Endometrial microvascular endothelial cells (primary cell): ENCODE measurements around the gene ZMYM5. TPM values are rescaled to one million over a fixed set of nuclear protein-coding genes. Genes with fewer than 3 reads are reported as not detected.
"Not testable (repeated sequence)": the region's sequence is repeated elsewhere in the genome, so short reads cannot be mapped to it uniquely, and the experiment has no call there.

ENCODE experiments used
- in situ Hi-C: cut with HindIII; loops from 2 replicates; pipeline ENCODE4 v1.10.0; 2017; ENCODE audit warnings: low sequenced_read_pairs, low pct_unique_long_range_greater_than_20kb; ENCODE audit errors: inconsistent ontology term
- total RNA-seq: library from RNA; depleted of rRNA; stranded (reverse); fragments of >200 nt; gene quantifications from one replicate; pipeline ENCODE4 v1.2.3, GENCODE V29; 2015; ENCODE audit errors: inconsistent ontology term

Gene ZMYM5
- total RNA-seq, 1 donor from 2014 or later, result 15.2 TPM

DNA sequence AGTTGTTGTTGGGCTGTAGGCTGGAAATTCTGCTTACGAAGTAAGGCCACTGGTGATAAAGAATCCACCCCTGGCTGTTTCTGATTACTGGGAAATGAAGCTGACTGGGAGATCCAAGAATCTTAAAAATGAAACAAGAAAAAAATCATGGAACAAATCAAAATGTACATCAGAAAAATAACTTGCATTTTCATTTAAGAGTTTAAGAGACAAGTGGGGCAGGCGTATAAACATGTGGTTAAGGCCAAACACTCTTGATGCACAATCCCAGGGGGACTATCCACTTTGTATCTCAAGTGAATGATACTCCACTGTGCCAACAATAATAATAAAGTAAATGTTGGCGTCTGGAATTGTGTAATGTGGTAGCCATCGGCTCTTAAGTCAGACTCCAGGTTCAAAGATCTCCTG lies 24.6 kb downstream of the ZMYM5 start:
- in situ Hi-C loops, result no loop called here

DNA sequence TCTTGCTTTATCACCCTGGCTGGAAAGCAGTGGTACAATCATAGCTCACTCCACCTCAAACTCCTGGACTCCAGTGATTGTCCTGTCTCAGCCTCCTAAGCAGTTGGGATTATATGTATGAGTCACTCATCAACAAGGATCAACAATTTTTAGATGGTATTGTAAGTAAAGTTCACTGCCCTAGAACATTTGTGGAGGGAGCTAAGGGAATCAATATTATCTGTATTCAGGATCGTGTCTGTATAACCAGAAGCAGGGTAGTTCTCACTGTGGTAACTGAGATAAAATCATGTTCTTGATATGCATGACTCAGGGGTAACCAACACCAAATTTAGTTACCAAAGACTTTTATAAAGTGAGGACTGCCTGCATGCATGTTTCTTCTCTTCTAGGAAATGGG lies 27.0 kb downstream of the ZMYM5 start:
- in situ Hi-C loops, result no loop called here

DNA sequence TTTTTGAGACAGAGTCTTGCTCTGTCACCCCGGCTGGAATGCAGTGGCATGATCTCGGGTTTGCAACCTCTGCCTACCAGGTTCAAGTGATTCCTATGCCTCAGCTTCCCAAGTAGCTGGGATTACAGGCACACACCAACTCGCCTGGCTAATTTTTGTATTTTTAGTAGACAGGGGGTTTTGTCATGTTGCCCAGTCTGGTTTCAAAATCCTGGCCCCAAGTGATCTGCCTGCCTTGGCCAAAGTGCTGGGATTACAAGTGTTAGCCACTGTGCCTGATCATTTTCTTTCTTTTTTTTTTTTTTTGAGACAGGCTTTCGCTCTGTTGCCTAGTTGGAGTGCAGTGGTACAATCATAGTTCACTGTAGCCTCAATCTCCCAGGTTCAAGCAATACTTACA lies 28.7 kb downstream of the ZMYM5 start:
- in situ Hi-C loops, result no loop called here

DNA sequence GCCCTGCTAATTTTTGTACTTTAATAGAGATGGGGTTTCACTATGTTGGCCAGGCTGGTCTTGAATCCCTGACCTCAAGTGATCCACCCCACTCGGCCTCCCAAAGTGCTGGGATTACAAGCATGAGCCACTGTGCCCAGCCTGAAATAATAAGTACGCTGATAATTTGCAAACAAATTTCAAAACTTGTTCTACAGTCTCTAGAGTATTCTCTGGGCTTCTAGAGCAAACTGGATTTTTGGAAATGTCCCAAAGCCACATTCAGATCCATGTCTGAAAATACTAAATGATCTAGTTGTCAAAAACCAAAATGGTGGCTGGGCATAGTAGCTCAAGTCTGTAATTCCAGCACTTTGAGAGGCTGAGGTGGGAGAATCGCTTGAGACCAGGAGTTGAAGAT lies 40.8 kb downstream of the ZMYM5 start:
- in situ Hi-C loops, result no loop called here

DNA sequence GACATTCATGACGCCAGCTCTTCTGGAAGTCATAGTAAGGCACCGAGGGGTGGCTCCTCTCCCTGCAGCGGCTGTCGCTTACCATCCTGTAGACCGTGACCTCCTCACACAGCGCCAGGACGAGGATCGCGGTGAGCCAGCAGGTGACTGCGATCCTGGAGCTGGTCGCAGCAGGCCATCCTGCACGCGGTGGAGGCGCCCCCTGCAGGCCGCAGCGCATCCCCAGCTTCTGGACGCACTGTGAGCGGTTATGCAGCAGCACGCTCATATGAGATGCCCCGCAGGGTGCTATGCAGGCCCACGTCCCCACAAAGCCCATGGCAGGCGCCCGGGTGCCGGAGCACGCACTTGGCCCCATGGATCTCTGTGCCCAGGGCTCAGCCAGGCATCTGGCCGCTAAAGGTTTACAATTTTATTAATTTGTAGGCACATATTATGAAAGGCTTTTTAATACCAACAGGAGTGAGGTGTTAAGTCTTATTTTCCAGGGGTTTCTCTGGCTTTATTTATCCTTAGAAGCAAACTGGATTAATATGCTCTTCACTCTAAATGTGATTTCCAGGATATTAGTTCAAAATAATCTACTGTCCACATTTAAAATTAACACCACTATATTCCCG lies 45.1 kb downstream of the ZMYM5 start:
- in situ Hi-C loops, result no loop called here

DNA sequence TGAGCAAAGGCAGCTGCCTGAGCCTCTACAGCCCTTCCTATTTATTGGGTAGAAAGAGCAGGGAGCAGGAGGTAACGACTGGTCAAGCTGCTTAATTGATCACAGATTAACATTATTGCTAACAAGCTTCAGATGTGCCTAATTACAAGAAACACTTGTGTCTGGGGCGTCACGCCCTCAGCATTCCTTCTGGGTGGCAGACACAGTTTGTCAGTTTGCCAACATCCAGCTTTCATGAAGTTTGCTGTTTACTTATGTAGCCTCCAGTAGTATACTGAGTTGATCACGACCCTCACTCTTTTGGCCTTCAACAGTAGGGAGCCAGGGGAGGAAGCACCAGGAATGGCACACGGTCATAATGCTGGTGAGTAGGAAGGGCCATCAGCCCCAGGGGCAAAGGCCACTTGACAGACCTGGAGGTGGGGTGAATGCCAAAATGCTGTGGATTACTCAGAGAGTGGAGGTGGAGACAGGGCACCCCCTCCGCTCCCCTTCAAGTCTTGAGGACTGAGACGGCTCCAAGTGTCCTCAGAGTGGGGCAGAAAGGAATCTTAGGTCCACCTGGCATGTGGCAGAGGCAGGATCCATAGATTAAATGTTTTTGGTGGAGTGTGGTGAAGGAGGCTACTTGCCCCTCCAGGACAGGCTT lies 45.8 kb downstream of the ZMYM5 start:
- in situ Hi-C loops, result no loop called here

DNA sequence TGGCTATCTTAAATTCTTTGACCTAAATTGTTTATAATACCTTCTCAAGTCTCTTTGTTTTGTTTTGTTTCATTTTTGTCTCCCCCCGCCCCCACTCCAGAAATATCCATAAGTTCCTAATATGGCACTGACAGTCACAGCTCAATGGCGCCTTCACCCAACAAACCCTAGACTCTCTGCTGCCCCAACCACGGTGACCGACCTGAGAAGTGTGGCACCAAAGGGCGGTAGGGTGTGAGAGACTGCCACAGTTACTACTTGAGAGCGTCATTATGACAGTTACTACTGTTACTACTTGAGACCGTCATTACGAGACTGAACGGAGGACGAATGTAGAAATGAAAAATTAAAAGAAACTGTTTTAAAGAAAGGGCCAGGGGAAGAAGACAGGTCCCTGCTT lies 46.3 kb downstream of the ZMYM5 start:
- in situ Hi-C loops, result no loop called here

DNA sequence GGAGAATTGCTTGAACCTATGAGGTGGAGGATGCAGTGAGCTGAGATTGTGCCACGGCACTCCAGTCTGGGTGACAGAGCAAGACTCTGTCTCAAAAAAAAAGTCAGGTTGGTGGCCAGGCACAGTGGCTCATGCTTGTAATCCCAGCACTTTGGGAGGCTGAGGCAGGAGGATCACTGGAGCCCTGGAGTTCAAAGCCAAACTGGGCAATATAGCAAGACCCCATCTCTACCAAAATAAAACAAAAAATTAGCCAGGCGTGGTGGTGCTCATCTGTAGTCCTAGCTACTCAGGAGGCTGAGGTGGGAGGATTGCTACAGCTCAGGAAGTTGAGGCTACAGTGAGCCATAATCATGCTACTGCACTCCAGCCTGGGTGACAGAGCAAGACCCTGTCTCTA lies 47.6 kb downstream of the ZMYM5 start:
- in situ Hi-C loops, result not testable (repeated sequence)

DNA sequence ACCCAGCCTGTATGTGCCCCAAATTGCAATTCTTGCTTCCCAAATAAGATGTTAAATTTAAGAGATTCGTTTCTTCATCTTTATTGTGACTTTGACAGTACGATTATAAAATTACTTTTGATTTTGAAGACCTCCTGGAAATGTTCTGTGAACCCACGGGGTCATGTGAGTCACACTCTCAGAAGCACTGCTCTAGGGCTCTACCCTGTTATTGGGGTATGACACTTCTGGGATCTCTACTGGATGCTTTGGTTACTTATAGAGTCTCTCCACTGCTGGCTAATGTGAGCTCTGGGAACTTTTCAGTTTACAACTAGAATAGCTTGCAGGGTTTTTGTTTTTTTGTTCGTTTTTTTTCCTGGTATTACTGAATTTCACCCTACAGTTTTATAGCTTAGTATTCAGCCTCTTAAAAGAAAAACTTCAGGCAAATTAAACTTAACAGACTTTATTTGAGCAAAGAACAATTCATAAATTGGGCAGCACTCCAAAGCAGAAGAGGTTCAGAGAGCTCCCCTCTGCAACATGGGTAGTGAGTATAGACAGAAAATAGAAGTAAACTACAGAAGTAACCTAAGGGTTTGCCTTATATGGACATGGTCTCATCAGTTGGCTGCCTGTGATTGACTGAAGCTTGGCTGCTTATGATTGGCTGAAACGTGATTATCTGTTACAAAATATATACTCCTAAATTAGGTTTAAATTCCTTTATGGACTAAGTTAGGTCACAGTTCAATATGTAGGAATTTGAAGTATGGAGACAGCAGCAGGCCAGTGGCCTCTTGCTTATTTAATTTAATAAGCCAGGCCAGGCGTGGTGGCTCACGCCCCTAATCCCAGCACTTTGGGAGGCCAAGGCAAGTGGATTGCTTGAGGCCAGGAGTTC lies 52.2 kb downstream of the ZMYM5 start:
- in situ Hi-C loops, result no loop called here

DNA sequence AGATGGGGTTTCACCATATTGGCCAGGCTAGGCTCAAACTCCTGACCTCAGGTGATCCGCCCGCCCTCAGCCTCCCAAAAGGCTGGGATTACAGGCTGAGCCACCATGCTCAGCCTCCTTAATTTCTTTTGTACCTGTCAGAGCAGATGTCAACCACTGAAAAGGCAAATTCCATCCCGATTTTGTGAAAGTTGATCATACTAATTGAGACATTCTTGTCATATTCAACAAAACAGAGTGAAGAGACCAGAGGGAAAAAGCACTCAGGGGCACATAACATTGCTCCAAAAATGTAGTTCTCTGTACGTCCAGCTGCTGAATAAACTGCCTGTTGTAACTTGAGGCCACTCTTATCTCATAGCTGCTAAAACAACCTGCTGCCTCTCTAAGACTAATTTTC lies 53.3 kb downstream of the ZMYM5 start:
- in situ Hi-C loops, result no loop called here

DNA sequence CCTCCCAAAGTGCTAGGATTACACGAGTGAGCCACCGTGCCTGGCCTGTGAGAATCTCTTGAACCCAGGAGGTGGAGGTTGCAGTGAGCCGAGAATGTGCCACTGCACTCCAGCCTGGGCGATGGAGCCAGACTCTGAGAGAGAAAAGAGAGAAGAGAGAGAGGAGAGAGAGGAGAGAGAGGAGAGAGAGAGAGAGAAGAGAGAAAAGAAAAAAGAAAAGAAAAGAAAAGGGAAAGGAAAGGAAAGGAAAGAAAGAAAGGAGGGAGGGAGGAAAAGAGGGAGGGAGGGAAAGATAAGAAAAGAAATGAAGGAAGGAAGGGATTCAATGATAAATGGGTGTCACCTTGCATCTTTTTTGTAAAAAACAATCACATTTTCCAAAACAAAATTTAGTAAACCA lies 57.7 kb downstream of the ZMYM5 start:
- in situ Hi-C loops, result no loop called here

DNA sequence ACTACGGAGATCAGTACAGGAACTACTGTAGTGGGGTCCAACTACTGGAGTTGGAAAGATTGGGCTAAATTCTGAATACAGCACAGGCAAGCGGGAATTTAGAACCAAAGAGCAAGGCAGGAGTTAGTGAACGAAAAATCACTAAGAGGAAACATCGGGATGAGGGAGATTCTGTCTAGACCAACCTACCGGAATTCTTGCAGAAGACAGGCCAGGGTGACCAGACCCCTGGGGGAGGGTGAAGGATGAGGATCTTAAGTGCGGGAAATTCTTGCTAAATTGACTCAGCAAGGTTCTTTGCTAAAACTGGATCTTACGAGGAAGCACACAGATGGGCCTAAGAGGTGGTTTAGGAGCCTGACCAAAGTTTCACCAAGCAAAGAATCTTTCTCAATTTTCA lies 67.5 kb downstream of the ZMYM5 start:
- in situ Hi-C loops, result no loop called here

DNA sequence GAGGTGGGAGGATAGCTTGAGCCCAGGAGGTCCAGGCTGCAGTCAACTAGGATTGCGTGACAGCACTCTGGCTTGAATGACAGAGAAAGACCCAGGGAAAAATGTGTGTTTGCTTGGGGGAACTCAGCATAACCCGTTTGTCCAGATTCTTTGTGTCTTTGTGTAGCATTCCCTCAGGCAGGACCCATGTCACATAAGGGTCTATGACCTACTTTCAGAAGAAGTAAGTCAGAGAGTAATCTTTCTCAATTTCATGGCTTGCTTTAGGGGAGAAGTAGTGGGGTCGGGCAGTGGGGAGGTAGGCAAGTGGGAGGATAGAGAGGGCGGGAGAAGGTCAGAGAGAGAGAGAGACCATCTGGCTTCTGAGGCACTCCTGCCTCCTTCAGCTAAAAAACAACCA lies 68.8 kb downstream of the ZMYM5 start:
- in situ Hi-C loops, result no loop called here

DNA sequence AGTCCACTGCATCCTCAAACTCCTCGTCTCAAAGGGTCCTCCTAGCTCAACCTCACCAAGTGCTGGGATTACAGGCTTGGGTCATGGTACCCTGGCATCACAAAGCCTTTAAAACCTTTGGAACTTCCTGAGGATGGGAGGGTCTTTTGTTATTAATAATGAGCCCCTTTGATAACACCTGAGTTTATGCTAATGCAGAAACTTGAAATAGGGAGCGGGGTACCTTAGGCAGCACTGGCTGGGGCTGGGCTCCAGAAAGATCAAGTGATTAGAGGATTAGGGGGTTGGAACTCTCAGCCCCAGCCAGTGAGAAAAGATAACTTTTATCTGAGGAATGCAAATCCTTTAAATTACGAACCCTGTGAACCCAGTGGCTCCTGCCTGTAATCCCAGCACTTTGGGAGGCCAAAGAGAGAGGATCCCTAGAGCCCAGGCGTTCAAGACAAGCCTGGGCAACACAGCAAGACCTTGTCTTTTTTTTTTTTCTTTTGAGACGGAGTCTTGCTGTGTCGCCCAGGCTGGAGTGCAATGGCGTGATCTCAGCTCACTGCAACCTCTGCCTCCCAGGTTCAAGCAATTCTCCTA lies 71.4 kb downstream of the ZMYM5 start:
- in situ Hi-C loops, result no loop called here

DNA sequence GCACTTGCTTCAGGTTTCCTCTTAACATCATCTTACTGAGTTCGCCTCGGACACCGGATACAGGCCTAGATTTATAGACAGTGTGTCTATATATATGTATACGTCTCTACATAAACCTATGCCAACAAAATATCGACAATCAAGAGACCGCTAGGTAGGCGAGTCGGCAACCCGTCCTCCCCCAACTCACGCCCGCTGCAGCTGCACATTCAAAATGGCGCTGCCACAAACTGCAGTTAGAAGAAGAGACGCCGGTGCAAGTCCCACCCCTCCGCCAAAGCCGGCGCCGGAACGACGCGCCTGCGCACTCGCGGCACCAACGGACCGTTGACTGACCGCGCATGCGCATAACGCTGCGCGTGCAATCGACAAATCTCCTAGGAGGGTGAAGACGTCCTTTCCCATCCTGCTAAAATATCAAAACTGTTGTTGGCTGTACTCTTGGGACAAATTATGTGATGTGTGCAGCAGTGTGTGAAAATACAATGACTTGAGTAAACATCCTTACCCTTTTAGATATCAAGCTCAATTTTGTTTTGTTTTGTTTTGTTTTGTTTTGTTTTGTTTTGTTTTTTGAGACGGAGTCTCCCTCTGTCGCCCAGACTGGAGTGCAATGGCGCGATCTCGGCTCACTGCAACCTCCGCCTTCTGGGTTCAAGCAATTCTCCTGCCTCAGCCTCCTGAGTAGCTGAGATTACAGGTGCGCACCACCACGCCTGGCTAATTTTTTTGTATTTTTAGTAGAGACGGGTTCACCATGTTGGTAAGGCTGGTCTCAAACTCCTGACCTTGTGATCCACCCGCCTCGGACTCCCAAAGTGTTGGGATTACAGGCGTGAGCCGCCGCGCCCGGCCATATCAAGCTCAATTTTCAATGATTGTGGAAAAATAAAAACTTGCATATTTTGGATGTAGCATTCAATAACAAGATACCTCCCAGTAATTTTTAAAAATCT lies 80.4 kb downstream of the ZMYM5 start, which contains the start of gene PSPC1:
TSS of gene PSPC1 (minus strand) at position 219 of the 956 bp plus-strand sequence. CDS start at position 31, 188 bp downstream.
- in situ Hi-C loops, result not testable (repeated sequence)

DNA sequence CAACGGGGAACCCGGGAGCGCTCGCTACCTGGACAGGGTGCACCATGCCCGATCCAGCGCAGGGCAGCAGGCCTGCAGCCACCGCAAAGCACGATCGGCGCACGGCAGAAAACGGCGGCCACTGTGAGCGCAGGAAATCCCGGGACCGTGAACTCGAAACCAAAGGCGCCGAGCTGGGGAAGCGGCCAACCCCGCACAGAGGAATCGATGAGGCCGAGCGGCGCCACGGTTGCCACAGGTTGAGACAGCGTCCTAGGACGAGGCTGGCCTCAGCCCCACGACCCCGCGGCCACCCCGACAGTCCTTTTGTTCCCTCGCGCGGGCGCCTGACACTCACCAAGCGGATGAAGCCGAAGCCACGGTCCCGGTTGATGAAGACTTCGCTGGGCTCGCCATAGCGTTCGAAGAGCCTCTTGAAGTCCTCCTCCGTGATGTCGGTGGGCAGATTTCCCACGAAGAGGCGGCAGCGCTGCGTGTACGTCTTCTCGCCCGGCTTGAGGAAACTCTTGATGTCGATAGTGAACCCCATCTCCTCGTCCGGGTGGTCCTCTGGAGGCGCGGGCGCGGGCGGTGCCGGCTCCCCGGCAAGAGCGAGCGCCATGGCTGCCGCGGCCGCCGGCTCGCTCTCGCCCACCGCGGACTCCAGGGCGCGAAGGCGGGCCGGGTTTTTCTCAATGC lies 81.3 kb downstream of the ZMYM5 start:
- in situ Hi-C loops, result no loop called here

DNA sequence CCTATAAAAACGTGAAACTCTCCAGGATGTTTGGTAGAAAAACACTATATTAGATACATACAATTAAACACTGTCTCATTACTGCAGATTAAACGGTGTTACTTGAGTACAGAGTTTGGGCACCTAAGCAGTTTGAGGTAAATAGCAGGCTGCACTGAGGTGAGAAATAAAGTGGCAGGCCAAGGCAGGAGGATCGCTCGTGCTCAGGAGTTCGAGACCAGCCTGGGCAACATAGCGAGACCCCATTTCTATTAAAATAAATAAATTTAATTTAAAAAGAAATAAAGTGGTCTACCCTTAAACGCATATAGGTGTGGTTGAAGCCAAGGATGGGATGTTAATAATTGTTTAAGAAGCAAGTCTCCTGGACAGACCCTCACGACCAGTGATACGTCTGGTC lies 81.9 kb downstream of the ZMYM5 start:
- in situ Hi-C loops, result no loop called here
